Measurements from ENCODE around the gene ZNF511. TPM values are rescaled to one million over a fixed set of nuclear protein-coding genes. Genes with fewer than 3 reads are reported as not detected.
"Not testable (repeated sequence)": the region's sequence is repeated elsewhere in the genome, so short reads cannot be mapped to it uniquely, and the experiment has no call there.

ZNF511 gene
- total RNA-seq, 1 donor from 2014 or later, result 87.2 TPM

DNA sequence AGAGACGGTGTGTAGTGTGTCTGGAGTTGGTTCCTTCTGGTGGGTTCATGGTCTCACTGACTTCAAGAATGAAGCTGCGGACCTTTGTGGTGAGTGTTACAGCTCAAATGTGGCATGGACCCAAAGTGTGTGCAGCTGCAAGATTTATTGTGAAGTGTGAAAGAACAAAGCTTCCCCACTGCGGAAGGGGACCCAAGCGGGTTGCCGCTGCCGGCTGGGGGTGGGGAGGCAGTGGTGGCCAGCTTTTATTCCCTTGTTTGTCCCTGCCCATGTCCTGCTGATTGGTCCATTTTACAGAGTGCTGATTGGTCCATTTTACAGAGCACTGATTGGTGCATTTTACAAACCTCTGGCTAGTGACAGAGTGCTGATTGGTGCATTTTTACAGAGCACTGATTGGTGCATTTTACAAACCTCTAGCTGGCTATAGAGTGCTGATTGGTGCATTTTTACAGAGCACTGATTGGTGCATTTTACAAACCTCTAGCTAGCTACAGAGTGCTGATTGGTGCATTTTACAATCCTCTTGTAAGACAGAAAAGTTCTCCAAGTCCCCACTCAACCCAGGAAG is 12.2 kb downstream of the ZNF511 start:
- Mint-ChIP-seq H3K4me1 (peaks cover 10% of the 10 kb centered on the region), H3K27me3 (peaks cover 13% of the 10 kb centered on the region)
- H3K36me3 Mint-ChIP-seq (ENCODE audit: low read depth); H3K9me3 Mint-ChIP-seq; intact Hi-C loops (cut with micrococcal nuclease); H3K4me3 Mint-ChIP-seq; H3K27ac Mint-ChIP-seq; DNase-seq: not testable (repeated sequence)

- H3K4me3 Mint-ChIP-seq; intact Hi-C loops (cut with micrococcal nuclease); H3K9me3 Mint-ChIP-seq; H3K36me3 Mint-ChIP-seq (ENCODE audit: low read depth); DNase-seq; H3K27ac Mint-ChIP-seq; H3K4me1 Mint-ChIP-seq: not testable (repeated sequence)
- H3K27me3 Mint-ChIP-seq, result peaks cover 23% of the 10 kb centered on the region
These were observed 13.5 kb downstream of the ZNF511 start for GRCh38 chr10:133322064-133322709.

DNA sequence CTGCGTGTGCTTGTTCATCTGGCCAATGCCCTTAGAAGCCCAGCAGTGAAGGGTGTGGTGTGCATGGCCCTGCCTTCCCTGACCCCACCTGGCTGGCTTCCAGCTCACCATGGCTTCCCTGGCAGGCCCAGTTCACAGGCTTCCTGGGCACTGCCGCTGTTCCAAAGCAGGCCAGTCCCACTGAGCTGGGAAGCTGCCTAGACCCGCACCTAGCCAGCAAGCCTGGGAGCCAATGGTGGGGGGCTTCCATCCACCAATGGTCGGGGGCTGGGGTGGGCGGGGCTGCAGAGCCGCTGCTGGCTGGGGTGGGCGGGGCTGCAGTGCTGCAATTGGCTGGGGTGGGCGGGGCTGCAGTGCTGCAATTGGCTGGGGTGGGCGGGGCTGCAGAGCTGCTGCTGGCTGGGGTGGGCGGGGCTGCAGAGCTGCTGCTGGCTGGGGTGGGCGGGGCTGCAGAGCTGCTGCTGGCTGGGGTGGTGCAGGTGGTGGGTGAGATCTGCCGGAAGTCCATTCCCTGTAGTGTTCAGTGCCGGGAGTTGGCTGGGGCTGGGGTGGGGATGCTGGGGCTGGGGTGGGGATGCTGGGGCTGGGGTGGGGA is 15.6 kb downstream of the ZNF511 start:
- peak; percentile 86 for DNase-seq
- no peak overlapping the region for H3K4me3 Mint-ChIP-seq
- H3K36me3 Mint-ChIP-seq (ENCODE audit: low read depth), result no peaks in the 10 kb centered on the region
- H3K27ac Mint-ChIP-seq, result no peak overlapping the region
- intact Hi-C loops (cut with micrococcal nuclease), result no loop called here
- no peaks in the 10 kb centered on the region for H3K9me3 Mint-ChIP-seq
- H3K4me1 Mint-ChIP-seq, result peaks cover 8% of the 10 kb centered on the region
- H3K27me3 Mint-ChIP-seq, result peaks cover 36% of the 10 kb centered on the region

GRCh38 chr10:133324857-133325260 is 16.1 kb downstream of the ZNF511 start:
- Mint-ChIP-seq H3K27me3 (peaks cover 37% of the 10 kb centered on the region), H3K4me1 (peaks cover 6% of the 10 kb centered on the region), H3K36me3 (ENCODE audit: low read depth) (no peaks in the 10 kb centered on the region), H3K9me3 (no peaks in the 10 kb centered on the region), H3K27ac (no peak overlapping the region), H3K4me3 (no peak overlapping the region)
- intact Hi-C loops (cut with micrococcal nuclease), result loop anchor here (5.0 kb wide), 1 partner anchor 67 kb away; the partner anchor contains the start of gene MTG1
- DNase-seq, result no peak

- intact Hi-C loops (cut with micrococcal nuclease), result loop anchor here (5.0 kb wide), 1 partner anchor 67 kb away; the partner anchor contains the start of gene MTG1
- Mint-ChIP-seq H3K4me3 (peak overlapping the region; percentile 73), H3K27ac (no peak overlapping the region), H3K27me3 (peaks cover 36% of the 10 kb centered on the region), H3K36me3 (ENCODE audit: low read depth) (no peaks in the 10 kb centered on the region), H3K4me1 (peaks cover 7% of the 10 kb centered on the region), H3K9me3 (no peaks in the 10 kb centered on the region)
- DNase-seq, result no peak
These were observed 16.9 kb downstream of the ZNF511 start for GRCh38 chr10:133325440-133326222.

DNA sequence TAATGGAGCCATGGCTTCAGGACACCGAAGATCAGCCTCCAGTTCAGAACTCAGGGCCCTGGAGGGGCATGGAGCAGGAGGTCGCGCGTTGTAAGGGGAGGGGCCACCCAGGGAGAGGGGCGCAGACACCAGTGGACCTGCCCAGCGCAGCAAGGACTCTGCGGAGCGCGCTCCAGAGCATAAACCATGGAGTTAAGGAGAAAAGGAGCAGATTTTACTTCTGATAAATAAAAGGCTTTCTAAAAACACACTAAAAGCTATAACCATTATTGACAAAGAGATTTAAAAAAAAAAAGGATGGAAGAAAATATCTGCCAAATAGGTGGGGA is 17.5 kb downstream of the ZNF511 start:
- Mint-ChIP-seq H3K4me3 (peak overlapping the region; percentile 10), H3K4me1 (peaks cover 7% of the 10 kb centered on the region), H3K27ac (no peak overlapping the region), H3K27me3 (peaks cover 41% of the 10 kb centered on the region), H3K9me3 (no peaks in the 10 kb centered on the region), H3K36me3 (ENCODE audit: low read depth) (no peaks in the 10 kb centered on the region)
- no peak for DNase-seq
- intact Hi-C loops (cut with micrococcal nuclease), result loop anchor here (5.0 kb wide), 1 partner anchor 66 kb away; the partner anchor contains the start of gene MTG1

DNA sequence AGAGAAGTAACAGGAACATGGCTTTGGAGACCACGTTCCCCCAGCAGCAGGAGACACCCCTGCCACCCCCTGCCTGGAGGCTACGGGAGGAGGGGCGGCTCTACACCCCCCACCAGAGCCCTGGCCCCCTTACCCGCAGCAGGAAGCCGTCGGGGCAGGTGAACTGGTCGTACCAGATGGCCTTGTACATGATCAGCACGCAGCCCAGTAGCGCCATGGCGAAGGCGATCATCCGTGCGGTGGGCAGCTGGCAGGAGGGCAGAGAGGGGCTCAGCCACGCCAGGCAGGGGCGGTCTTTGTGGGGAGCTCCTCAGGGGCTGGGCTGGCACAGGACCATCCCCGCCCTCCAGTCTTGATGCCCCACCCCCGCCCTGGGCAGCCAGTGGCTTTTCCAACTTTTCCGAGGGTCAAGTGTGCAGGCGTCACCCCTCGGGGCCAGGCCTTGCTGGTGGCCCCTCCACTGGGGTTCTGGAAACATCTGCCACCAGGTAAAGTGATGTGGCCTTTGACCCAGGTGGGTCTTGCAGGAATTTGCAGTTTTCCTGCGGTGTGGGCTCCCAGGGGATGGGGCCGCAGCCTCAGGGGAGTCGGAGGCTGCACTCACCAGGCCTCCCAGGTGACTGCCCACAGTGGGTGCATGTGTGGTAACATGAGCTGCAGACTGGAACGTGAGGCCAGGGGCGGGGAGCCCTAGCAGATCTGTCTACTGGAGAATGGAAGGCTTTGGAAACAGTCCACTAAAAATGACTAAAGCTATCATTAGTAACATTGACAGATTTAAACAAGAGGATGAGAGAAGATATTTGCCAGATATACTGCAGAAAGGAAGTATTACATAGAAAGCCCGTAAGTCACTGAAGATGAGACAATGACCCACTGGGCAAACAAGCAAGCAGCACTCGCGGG is 18.3 kb downstream of the ZNF511 start:
- Mint-ChIP-seq H3K36me3 (ENCODE audit: low read depth) (no peaks in the 10 kb centered on the region), H3K4me1 (peaks cover 7% of the 10 kb centered on the region), H3K27ac (no peak overlapping the region), H3K27me3 (peaks cover 48% of the 10 kb centered on the region), H3K4me3 (no peak overlapping the region), H3K9me3 (no peaks in the 10 kb centered on the region)
- DNase-seq, result no peak
- intact Hi-C loops (cut with micrococcal nuclease), result loop anchor here (5.0 kb wide), 1 partner anchor 65 kb away; the partner anchor contains the start of gene MTG1

DNA sequence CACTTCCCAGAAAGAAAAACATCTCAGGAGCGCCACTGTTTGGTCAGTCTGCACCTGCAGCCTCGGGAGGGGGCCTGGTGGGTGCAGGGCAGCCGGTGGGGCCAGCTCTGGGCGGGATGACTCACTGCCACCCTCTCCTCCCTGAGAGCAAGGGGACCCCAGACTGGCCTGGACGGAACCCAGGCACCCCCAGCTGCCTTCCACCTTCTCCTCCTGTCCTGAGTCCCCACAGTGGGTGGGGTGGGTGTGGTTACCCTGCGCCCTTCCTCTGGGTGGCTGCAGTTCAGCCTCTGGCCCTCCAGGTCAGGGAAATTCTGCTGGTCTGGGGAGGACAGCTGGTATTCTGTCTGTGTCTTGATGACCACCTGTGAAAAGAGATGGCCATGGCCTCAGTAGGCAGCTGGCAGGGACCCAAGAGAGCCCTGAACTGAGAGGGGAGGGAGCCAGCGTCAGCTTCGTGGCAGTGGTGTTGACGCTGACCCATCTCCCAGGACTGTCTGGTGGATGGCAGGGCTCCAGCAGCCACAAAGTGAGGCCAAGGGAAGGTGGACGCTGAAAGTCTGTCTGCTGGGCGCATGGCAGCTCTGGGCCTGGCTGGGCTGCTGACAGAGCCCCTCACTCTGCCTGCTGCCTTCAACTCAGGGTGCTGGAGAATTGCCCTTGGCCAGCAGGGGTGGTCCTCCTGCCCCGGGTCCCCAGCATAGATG is 19.1 kb downstream of the ZNF511 start:
- Mint-ChIP-seq H3K27ac (no peak overlapping the region), H3K27me3 (peaks cover 56% of the 10 kb centered on the region), H3K4me1 (peaks cover 7% of the 10 kb centered on the region), H3K36me3 (ENCODE audit: low read depth) (no peaks in the 10 kb centered on the region), H3K4me3 (no peak overlapping the region), H3K9me3 (no peaks in the 10 kb centered on the region)
- no peak for DNase-seq
- intact Hi-C loops (cut with micrococcal nuclease), result loop anchor here (2.0 to 5.0 kb wide), 2 partner anchors 64 to 193 kb away; partner anchors contain the start of gene MTG1

- Mint-ChIP-seq H3K27me3 (peaks cover 62% of the 10 kb centered on the region), H3K9me3 (no peaks in the 10 kb centered on the region), H3K4me3 (no peak overlapping the region), H3K36me3 (ENCODE audit: low read depth) (no peaks in the 10 kb centered on the region), H3K27ac (no peak overlapping the region), H3K4me1 (peaks cover 7% of the 10 kb centered on the region)
- DNase-seq, result no peak
- intact Hi-C loops (cut with micrococcal nuclease), result loop anchor here (2.0 to 5.0 kb wide), 2 partner anchors 64 to 192 kb away; partner anchors contain the start of gene MTG1
These were observed 19.9 kb downstream of the ZNF511 start for GRCh38 chr10:133328358-133329343.

DNA sequence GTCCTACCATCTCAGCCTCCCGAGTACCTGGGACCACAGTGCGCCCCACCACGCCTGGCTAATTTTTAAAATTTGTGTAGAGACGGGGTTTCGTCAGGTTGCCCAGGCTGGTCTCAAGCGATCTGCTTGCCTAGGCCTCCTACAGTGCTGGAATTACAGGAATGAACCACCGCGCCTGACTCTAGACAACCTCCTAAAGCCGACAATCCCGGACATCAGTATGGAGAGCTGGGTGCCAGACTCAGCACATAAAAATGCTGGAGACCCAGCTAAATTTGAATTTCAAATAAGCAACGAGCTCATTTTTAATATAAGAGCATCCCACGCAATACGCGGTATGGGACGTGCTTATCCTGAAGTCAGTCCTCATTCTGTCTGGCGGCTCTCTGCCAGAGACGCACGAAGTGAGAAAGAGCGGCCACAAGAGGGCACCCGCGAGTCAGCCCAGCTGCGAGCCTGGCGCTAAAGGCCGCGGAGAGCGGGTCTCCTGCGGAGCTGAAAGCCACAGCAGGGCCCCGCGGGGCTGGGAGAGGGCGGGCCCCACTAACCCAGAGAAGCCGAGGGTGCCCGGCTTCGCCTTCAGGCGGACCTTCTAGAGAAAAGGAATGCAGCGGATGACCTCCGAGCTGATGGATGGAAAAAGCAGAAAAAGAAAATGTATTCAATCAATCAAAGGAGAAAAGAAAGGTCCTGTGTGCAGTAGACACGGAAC is 20.9 kb downstream of the ZNF511 start:
- intact Hi-C loops (cut with micrococcal nuclease), result loop anchor here (2.0 to 5.0 kb wide), 2 partner anchors 63 to 191 kb away; partner anchors contain the start of gene MTG1
- no peaks in the 10 kb centered on the region for H3K36me3 Mint-ChIP-seq (ENCODE audit: low read depth)
- H3K27ac Mint-ChIP-seq, result no peak overlapping the region
- peaks cover 9% of the 10 kb centered on the region for H3K4me1 Mint-ChIP-seq
- peaks cover 66% of the 10 kb centered on the region for H3K27me3 Mint-ChIP-seq
- no peaks in the 10 kb centered on the region for H3K9me3 Mint-ChIP-seq
- DNase-seq, result peak; percentile 96
- peak overlapping the region; percentile 64 for H3K4me3 Mint-ChIP-seq

GRCh38 chr10:133332936-133333699 is 24.4 kb downstream of the ZNF511 start:
- Mint-ChIP-seq H3K36me3 (ENCODE audit: low read depth) (no peaks in the 10 kb centered on the region), H3K4me3 (no peak overlapping the region), H3K27ac (no peak overlapping the region), H3K4me1 (peaks cover 9% of the 10 kb centered on the region), H3K27me3 (peaks cover 50% of the 10 kb centered on the region), H3K9me3 (no peaks in the 10 kb centered on the region)
- no peak for DNase-seq
- intact Hi-C loops (cut with micrococcal nuclease), result no loop called here
